ENCODE measurements around the gene CRK. TPM values are rescaled to one million over a fixed set of nuclear protein-coding genes. Genes with fewer than 3 reads are reported as not detected.
"Not testable (repeated sequence)": the region's sequence is repeated elsewhere in the genome, so short reads cannot be mapped to it uniquely, and the experiment has no call there.

CRK gene
- total and polyA plus RNA-seq, 9 donors: 31.7 to 60.6 (median 43.3) TPM

DNA sequence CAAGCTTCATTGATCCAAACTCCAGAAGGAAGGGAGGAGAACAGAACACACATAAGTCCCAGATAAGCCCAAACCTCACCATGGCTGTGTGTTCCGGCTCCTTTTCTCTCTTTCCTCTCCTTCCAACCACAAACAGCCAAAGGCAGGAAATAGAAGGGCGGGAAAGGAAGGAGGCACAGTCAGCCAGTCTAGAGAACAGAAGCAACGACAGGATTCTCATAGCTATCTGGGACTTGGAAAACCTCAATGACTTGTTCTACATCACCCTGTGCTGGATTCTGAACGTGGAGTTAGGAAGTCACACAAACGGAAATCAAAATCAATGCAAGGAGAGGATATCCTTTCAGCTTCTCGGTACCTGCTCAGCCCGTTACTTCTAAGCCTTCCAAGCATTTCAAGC, 9.0 kb downstream of the CRK start:
- 68 to 78% (median 75%) methylated on average over 7 of the region's 7 CpGs for WGBS, 3 donors
- intact Hi-C loops (cut with DNase I): no loop called here
- H3K36me3 ChIP-seq: no peaks in the 10 kb centered on the region
- H3K4me1 ChIP-seq (ENCODE audit: insufficient read depth): no peaks in the 10 kb centered on the region
- DNase-seq: no peak
- H3K9me3 ChIP-seq: no peaks in the 10 kb centered on the region
- TF ChIP-seq EP300 (IDR thresholded peaks at IDR 0.05) (no peak), POLR2A (IDR thresholded peaks at IDR 0.05) (no peak)
- TF ChIP-seq, protein P1, sequence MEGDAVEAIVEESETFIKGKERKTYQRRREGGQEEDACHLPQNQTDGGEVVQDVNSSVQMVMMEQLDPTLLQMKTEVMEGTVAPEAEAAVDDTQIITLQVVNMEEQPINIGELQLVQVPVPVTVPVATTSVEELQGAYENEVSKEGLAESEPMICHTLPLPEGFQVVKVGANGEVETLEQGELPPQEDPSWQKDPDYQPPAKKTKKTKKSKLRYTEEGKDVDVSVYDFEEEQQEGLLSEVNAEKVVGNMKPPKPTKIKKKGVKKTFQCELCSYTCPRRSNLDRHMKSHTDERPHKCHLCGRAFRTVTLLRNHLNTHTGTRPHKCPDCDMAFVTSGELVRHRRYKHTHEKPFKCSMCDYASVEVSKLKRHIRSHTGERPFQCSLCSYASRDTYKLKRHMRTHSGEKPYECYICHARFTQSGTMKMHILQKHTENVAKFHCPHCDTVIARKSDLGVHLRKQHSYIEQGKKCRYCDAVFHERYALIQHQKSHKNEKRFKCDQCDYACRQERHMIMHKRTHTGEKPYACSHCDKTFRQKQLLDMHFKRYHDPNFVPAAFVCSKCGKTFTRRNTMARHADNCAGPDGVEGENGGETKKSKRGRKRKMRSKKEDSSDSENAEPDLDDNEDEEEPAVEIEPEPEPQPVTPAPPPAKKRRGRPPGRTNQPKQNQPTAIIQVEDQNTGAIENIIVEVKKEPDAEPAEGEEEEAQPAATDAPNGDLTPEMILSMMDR (IDR thresholded peaks at IDR 0.05): no peak
- no peak overlapping the region for H3K4me3 ChIP-seq
- no peak overlapping the region for H3K27ac ChIP-seq
- no peaks in the 10 kb centered on the region for H3K27me3 ChIP-seq

DNA sequence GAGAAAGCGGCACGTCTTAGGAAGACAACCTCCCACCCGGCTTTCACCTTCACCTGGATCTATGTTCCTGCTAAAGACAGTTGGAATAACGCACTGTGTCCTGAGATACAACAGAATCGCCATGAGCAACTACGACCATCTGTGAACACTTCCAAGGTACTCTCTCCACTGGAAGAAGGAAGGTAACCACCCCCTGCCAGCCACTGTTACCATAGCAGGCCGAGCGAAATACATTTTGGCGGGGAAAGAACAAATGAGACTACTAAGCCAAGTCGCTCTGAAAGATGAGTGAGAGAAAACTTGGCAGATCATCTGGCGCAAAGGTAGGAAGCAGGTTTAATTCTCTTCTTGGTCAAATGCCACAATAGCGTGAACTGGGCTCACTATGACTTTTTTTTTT, 9.8 kb downstream of the CRK start:
- Histone ChIP-seq H3K4me1 (ENCODE audit: insufficient read depth) (no peaks in the 10 kb centered on the region), H3K9me3 (no peaks in the 10 kb centered on the region), H3K27ac (no peak overlapping the region), H3K36me3 (no peaks in the 10 kb centered on the region), H3K4me3 (no peak overlapping the region), H3K27me3 (no peaks in the 10 kb centered on the region)
- 94 to 96% (median 94%) methylated on average over 12 of the region's 12 CpGs for WGBS, 3 donors
- intact Hi-C loops (cut with DNase I): no loop called here
- no peak for TF ChIP-seq EP300 (IDR thresholded peaks at IDR 0.05)
- no peak for DNase-seq

DNA sequence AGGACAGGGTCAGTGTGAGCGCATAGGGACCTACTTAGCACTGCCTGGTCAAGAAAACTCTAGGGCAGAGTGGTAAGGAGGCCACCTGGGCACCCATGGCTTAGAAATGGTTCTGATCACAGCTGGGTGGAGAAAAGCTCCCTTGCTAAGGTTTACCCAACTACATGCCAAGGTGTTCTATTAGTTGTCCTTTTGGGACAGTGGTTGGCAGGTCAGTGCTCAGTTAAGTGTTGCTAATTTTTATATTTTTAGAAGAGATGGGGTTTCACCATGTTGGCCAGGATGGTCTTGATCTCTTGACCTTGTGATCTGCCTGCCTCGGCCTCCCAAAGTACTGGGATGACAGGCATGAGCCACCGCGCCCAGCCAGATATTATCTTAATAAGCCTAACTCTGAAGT, 10.3 kb downstream of the CRK start:
- H3K36me3 ChIP-seq; H3K27ac ChIP-seq; intact Hi-C loops (cut with DNase I); H3K9me3 ChIP-seq; DNase-seq; H3K4me3 ChIP-seq; H3K27me3 ChIP-seq; H3K4me1 ChIP-seq (ENCODE audit: insufficient read depth): not testable (repeated sequence)
- WGBS, 3 donors: 80 to 98% (median 94%) methylated on average over 4 of the region's 4 CpGs

DNA sequence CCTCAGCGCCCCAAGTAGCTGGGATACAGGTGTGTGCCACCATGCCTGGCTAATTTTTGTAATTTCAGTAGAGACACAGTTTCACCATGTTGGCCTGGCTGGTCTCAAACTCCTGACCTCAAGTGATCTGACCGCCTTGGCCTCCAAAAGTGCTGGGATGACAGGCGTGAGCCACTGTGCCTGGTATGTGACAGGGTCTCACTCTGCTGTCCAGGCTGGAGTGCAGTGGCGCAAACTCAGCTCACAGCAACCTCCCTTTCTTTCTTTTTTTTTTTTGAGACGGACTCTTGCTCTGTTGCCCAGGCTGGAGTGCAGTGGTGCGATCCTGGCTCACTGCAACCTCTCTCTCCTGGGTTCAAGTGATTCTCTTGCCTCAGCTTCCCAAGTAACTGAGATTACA, 13.3 kb downstream of the CRK start:
- WGBS, 3 donors: 95 to 98% (median 96%) methylated on average over 6 of the region's 6 CpGs
- not testable (repeated sequence) for DNase-seq

DNA sequence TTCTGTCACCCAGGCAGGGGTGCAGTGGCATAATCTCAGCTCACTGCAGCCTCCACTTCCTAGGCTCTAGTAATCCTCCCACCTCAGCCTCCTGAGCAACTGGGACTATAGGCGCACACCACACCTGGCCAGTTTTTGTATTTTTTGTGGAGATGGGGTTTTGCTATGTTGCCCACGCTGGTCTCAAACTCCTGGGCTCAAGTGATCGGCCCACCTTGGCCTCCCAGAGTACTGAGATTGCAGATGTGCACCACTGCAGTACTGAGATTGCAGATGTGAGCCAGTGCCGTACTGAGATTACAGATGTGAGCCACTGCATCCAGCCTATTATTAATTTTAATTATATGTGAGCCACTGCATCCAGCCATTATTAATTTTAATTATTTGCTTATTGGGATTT, 13.8 kb downstream of the CRK start:
- intact Hi-C loops (cut with DNase I): no loop called here
- H3K9me3 ChIP-seq: no peaks in the 10 kb centered on the region
- no peaks in the 10 kb centered on the region for H3K36me3 ChIP-seq

More for the DNA sequence above, 13.3 kb downstream of the CRK start:
- H3K4me1 ChIP-seq (ENCODE audit: insufficient read depth); H3K4me3 ChIP-seq; H3K36me3 ChIP-seq; H3K9me3 ChIP-seq; intact Hi-C loops (cut with DNase I); H3K27me3 ChIP-seq; H3K27ac ChIP-seq: not testable (repeated sequence)

DNA sequence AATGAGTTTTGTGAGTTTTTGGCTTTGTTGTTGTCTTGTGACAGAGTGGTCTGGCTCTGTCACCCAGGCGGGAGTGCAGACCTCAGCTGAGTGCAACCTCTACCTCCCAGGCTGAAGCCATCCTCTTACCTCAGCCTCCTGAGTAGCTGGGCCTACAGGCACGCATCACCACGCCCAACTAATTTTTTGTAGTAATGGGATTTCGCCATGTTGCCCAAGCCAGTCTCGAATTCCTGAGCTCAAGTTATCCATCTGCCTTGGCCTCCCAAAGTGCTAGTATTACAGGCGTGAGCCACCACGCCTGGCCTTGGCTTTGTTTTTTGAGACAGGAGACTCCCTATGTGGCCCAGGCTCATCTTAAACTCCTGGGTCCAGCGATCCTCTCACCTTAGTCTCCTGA, 15.1 kb downstream of the CRK start:
- intact Hi-C loops (cut with DNase I): no loop called here
- Histone ChIP-seq H3K36me3 (no peaks in the 10 kb centered on the region), H3K4me3 (no peak overlapping the region), H3K27ac (no peak overlapping the region), H3K4me1 (ENCODE audit: insufficient read depth) (peaks cover 7% of the 10 kb centered on the region), H3K9me3 (no peaks in the 10 kb centered on the region), H3K27me3 (no peaks in the 10 kb centered on the region)
- no peak for DNase-seq
- TF ChIP-seq EP300 (IDR thresholded peaks at IDR 0.05) (no peak), POLR2A (IDR thresholded peaks at IDR 0.05) (no peak)
- TF ChIP-seq, protein P1 (IDR thresholded peaks at IDR 0.05): no peak
- WGBS, 3 donors: 95 to 99% (median 96%) methylated on average over 8 of the region's 8 CpGs

More for the DNA sequence above, 13.8 kb downstream of the CRK start:
- no peaks in the 10 kb centered on the region for H3K27me3 ChIP-seq
- H3K4me3 ChIP-seq: no peak overlapping the region
- peaks cover 7% of the 10 kb centered on the region for H3K4me1 ChIP-seq (ENCODE audit: insufficient read depth)
- TF ChIP-seq POLR2A (IDR thresholded peaks at IDR 0.05) (no peak), EP300 (IDR thresholded peaks at IDR 0.05) (no peak)
- TF ChIP-seq, protein P1 (IDR thresholded peaks at IDR 0.05): no peak
- DNase-seq: no peak
- H3K27ac ChIP-seq: no peak overlapping the region
- 94 to 96% (median 94%) methylated on average over 4 of the region's 4 CpGs for WGBS, 3 donors
